ENCODE data around the gene NFIA.

NFIA gene

DNA sequence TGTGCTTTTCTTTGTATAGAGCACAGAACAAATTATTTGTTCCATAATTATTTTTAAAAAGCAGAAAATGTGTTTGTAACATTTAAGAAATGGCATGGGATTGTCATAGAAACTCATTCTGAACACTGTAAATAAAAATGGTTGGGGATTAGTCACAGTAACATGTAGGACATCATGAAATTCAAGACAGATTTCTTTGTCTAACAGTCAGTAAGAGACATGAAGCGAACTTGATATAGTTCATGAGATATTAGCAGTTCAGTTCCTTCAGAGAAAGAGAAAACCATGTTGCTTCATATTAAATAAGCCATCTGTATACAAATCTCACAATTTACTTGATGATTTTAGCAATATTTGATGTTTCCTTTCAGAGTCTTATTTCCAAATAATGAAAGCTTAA lies 19.7 kb downstream of the NFIA start:
- in situ Hi-C loops (cut with HindIII; ENCODE audit: low sequenced_read_pairs) = no loop called here
- DNase-seq (ENCODE audit: low read depth, low spot score) = no peak
- no peak overlapping the region for H3K4me3 ChIP-seq (ENCODE audit: low read depth, low read length)
- TF ChIP-seq, protein P1, sequence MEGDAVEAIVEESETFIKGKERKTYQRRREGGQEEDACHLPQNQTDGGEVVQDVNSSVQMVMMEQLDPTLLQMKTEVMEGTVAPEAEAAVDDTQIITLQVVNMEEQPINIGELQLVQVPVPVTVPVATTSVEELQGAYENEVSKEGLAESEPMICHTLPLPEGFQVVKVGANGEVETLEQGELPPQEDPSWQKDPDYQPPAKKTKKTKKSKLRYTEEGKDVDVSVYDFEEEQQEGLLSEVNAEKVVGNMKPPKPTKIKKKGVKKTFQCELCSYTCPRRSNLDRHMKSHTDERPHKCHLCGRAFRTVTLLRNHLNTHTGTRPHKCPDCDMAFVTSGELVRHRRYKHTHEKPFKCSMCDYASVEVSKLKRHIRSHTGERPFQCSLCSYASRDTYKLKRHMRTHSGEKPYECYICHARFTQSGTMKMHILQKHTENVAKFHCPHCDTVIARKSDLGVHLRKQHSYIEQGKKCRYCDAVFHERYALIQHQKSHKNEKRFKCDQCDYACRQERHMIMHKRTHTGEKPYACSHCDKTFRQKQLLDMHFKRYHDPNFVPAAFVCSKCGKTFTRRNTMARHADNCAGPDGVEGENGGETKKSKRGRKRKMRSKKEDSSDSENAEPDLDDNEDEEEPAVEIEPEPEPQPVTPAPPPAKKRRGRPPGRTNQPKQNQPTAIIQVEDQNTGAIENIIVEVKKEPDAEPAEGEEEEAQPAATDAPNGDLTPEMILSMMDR (IDR thresholded peaks at IDR 0.05; ENCODE audit: low read depth, low read length) = no peak

DNA sequence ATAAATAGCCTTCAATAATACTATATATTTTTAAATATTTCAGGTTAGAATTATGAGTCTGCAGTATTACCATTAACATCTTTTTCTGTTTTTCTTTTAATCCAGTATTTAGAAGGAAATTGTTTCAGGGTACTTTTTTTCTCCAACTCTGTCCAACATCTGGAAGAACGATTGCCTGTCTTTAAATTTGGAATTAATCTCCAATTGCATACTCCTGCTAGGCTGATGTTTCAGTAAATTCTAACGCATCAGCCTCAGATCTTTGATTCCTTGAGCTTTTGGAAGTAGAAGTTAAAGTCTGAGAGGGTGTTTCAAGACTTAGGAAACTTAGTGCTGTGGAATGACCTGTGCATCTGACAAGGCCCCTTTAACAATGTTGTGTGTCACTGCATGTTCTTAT lies 20.3 kb downstream of the NFIA start:
- in situ Hi-C loops (cut with HindIII; ENCODE audit: low sequenced_read_pairs) = no loop called here
- no peak for DNase-seq (ENCODE audit: low read depth, low spot score)
- TF ChIP-seq, protein P1 (IDR thresholded peaks at IDR 0.05; ENCODE audit: low read depth, low read length) = no peak
- H3K4me3 ChIP-seq (ENCODE audit: low read depth, low read length) = no peak overlapping the region

DNA sequence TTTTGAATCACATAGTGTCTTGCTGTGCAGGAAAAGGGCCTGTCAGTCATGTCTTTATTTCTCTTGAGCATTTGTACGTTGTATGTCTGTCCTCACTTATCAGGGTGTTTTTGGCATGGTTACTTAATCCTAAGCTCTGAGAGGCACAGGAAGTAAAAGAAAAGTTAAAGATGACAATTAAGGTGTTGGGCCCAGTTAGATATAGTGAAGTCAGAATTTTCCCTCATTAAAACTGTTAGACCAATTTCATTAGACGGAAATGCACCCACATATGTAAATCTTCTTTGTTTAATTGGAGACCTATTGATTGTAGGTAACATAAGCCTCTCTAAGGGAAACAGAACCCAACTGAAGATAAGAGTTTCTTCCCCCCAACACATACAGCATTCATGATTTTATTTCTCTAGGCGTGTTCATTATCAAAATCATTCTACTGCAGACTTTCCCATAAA lies 21.9 kb downstream of the NFIA start:
- H3K4me3 ChIP-seq (ENCODE audit: low read depth, low read length) = no peak overlapping the region
- TF ChIP-seq, protein P1 (IDR thresholded peaks at IDR 0.05; ENCODE audit: low read depth, low read length) = no peak
- no peak for DNase-seq (ENCODE audit: low read depth, low spot score)
- in situ Hi-C loops (cut with HindIII; ENCODE audit: low sequenced_read_pairs) = no loop called here

DNA sequence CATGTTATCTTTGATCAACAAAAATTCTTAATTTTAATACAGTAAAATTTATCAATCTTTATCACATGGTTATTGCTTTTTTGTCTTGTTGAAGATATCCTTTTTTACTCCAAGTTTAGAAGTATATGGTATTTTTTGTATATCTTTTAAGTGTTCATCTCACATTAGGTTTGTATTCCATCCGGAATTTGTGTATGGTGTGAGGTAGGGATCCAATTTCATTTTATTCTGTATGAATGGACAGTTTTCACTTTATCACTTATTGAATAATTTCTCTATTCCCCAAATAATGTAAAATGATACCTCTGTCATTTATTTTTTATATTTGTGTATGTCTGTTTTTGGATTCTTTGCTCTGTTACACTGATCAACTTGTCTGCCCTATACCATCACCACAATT lies 25.3 kb downstream of the NFIA start:
- in situ Hi-C loops (cut with HindIII; ENCODE audit: low sequenced_read_pairs) = no loop called here
- H3K4me3 ChIP-seq (ENCODE audit: low read depth, low read length) = no peak overlapping the region
- DNase-seq (ENCODE audit: low read depth, low spot score) = no peak
- TF ChIP-seq, protein P1 (IDR thresholded peaks at IDR 0.05; ENCODE audit: low read depth, low read length) = no peak

DNA sequence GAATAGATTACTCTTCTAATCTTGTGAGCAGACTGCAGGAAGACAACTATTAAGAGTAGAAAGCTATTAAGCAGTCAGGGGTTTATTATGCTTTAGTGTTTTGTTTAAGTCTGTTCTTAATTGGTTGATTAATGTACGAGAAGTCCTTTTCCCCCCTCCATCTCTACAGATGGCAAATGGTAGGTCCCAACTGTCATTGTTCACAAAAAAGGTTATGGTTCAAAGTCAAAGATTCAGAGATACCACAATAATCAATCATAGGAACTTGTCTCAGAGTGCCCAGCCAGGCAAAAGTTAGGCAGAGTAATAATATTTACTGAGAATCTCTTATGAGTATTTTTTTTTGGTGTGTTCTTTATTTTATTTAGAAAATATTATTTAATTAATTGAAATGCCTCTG lies 26.8 kb downstream of the NFIA start:
- no peak for DNase-seq (ENCODE audit: low read depth, low spot score)
- in situ Hi-C loops (cut with HindIII; ENCODE audit: low sequenced_read_pairs) = no loop called here
- TF ChIP-seq, protein P1 (IDR thresholded peaks at IDR 0.05; ENCODE audit: low read depth, low read length) = no peak
- H3K4me3 ChIP-seq (ENCODE audit: low read depth, low read length) = no peak overlapping the region

DNA sequence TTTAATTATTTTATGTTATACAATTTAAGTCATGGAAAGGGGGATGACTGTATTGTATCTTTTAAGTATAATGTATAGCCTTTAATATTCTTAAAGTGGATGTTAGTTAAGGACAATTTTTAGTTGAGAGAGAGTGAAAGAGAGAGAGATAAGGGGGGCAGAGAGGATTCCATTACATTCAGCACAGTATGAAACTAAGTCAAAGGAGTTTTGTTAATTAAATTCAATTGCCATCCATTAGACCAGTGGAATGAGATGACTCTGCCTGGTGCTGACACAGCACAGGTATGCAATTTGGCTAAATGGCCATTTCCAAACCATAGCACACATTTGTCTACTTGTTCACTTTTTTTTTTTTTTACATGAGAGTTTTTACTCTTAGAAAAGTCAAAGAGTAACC lies 27.5 kb downstream of the NFIA start:
- H3K4me3 ChIP-seq (ENCODE audit: low read depth, low read length) = no peak overlapping the region
- TF ChIP-seq, protein P1 (IDR thresholded peaks at IDR 0.05; ENCODE audit: low read depth, low read length) = no peak
- in situ Hi-C loops (cut with HindIII; ENCODE audit: low sequenced_read_pairs) = no loop called here
- no peak for DNase-seq (ENCODE audit: low read depth, low spot score)

DNA sequence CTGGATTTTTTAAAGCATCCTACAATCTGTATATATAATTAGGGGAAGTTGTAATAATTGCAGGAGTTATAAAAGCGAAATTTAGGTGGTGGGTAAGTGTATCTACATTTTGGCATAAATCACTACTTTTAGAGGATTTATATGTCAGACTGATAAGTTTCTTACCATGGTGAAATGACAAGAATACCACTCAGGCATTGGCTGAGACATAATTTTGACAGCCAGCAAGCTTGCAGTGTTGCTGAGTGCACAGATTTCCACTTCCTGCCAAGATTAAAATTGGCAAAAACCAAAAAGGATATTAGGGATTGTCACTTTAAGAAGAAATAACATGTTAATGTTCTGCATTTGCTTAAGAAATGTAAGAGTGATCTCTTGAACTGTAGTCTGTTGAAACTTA lies 28.2 kb downstream of the NFIA start:
- in situ Hi-C loops (cut with HindIII; ENCODE audit: low sequenced_read_pairs) = no loop called here
- no peak for DNase-seq (ENCODE audit: low read depth, low spot score)
- TF ChIP-seq, protein P1 (IDR thresholded peaks at IDR 0.05; ENCODE audit: low read depth, low read length) = no peak
- no peak overlapping the region for H3K4me3 ChIP-seq (ENCODE audit: low read depth, low read length)

Data from astrocyte of the spinal cord (primary cell).